Hindlimb muscle (tissue), 1 donor: ENCODE results near the gene SLC25A30. TPM values are rescaled to one million over a fixed set of nuclear protein-coding genes. Genes with fewer than 3 reads are reported as not detected.
A peak's percentile ranks its signal among the peaks of the same experiment; 100 is the strongest.
"Not testable (repeated sequence)": the region's sequence is repeated elsewhere in the genome, so short reads cannot be mapped to it uniquely, and the experiment has no call there.

ENCODE experiments used
- DNase-seq: peaks from one replicate; pipeline ENCODE4 v3.0.0-alpha.2; 2013
- polyA plus RNA-seq: library from polyadenylated mRNA; unstranded; fragments of 120-200 nt; gene quantifications from one replicate; pipeline ENCODE4 v1.2.1, GENCODE V29; 2013; ENCODE audit not compliant: insufficient read length

SLC25A30 gene
- polyA plus RNA-seq, 1 donor: 14.7 TPM

- no peak for DNase-seq
Measured at GRCh38 chr13:45432737-45433380, 14.7 kb upstream of the SLC25A30 start.

GRCh38 chr13:45426056-45426841 is 8.1 kb upstream of the SLC25A30 start:
- DNase-seq: not testable (repeated sequence)

GRCh38 chr13:45422731-45423292 is 4.6 kb upstream of the SLC25A30 start:
- DNase-seq: no peak

- DNase-seq: no peak
Measured at GRCh38 chr13:45419945-45420344, 1.8 kb upstream of the SLC25A30 start.

- not testable (repeated sequence) for DNase-seq
Measured at GRCh38 chr13:45419389-45419788, 1.2 kb upstream of the SLC25A30 start.

- DNase-seq: no peak
Measured at GRCh38 chr13:45416516-45417128, 1.6 kb downstream of the SLC25A30 start.

GRCh38 chr13:45415112-45415511 is 3.1 kb downstream of the SLC25A30 start:
- no peak for DNase-seq

GRCh38 chr13:45413826-45414307 is 4.3 kb downstream of the SLC25A30 start:
- DNase-seq: no peak

GRCh38 chr13:45412274-45413049 is 5.7 kb downstream of the SLC25A30 start:
- no peak for DNase-seq

- no peak for DNase-seq
Measured at GRCh38 chr13:45411631-45412030, 6.5 kb downstream of the SLC25A30 start.

- DNase-seq: no peak
Measured at GRCh38 chr13:45411221-45411620, 7.0 kb downstream of the SLC25A30 start.

GRCh38 chr13:45410466-45410865 is 7.7 kb downstream of the SLC25A30 start:
- no peak for DNase-seq

- no peak for DNase-seq
Measured at GRCh38 chr13:45410001-45410400, 8.2 kb downstream of the SLC25A30 start.

- no peak for DNase-seq
Measured at GRCh38 chr13:45406421-45406820, 11.8 kb downstream of the SLC25A30 start.

- DNase-seq: no peak
Measured at GRCh38 chr13:45403081-45403480, 15.1 kb downstream of the SLC25A30 start.

GRCh38 chr13:45402641-45403040 is 15.5 kb downstream of the SLC25A30 start:
- DNase-seq: no peak

GRCh38 chr13:45401314-45401713 is 16.9 kb downstream of the SLC25A30 start:
- no peak for DNase-seq

GRCh38 chr13:45398877-45399276 is 19.3 kb downstream of the SLC25A30 start:
- no peak for DNase-seq

GRCh38 chr13:45396533-45397095 is 21.6 kb downstream of the SLC25A30 start:
- DNase-seq: no peak

GRCh38 chr13:45393941-45394570 is 24.1 kb downstream of the SLC25A30 start:
- peak; percentile 24 for DNase-seq

- no peak for DNase-seq
Measured at GRCh38 chr13:45392811-45393210, 25.4 kb downstream of the SLC25A30 start.
